ENCODE measurements around the gene SKAP1.
"Not testable (repeated sequence)": the region's sequence is repeated elsewhere in the genome, so short reads cannot be mapped to it uniquely, and the experiment has no call there.

SKAP1 gene

DNA sequence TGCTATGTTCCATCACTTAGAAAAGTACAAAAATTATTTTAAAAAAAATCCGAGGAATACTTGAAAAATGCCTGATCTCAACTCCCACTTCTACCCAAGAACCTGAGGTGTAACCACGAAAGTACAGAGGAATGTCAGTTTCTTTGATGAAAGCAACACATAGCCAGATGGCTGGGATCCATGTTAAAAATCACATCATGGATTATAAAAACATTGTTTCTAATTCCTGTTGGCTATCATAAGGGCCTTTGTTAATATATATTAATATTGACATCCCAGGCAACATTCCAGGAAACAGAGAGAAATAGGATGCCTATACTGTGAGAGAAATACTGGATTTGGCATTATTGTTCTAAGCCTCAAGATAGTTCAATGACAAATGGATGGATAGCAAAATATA lies 115.3 kb downstream of the SKAP1 start:
- DNase-seq = no peak

DNA sequence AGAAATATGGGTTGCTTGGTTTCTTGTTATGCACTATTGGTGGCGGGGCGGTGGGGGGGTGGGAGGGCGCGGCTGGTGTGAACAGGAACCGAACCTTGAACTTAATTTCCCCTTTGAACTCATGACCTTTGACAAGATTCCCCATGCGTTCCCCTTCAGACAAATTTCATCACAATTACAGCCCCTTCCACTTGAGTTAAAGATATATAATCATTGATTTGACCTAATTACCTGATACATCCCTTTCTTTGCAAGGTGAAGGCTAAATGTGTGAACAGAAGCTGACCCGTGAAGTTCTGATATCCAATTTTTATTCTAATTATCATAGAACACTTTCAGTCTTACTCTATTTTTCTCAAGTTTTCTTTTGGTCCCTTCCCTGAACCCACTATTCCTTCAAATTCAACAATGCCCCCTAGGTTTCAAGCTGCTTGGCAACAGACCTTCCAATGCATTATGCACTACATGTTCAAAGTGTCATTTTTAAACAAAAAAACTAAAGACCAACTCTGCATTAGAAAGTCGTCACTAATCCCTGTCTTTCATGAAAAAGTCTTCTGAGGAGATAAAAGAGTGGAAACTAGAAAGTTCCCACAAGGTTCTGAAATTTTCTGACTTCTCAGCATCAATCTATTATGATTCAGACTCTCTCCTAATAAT lies 116.8 kb downstream of the SKAP1 start:
- DNase-seq = no peak

DNA sequence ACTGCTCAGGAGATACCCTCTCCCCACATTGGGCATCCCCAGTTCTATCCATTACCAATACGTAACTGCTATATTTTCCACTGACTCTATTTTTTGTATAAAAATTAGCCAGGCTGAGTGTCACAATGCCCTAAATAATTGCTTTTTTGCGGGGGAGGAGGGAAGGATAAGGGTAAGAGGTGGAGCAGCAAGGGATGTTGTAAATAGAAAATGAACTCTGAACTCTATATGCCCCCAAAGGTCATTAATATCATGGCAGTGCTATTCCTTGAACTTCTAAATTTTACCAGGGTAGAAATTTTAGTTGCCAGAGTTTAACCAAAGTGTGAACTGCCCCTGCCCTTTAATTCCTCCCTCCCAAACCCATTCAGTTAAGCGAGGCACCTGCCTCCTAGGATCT lies 118.7 kb downstream of the SKAP1 start:
- no peak for DNase-seq

DNA sequence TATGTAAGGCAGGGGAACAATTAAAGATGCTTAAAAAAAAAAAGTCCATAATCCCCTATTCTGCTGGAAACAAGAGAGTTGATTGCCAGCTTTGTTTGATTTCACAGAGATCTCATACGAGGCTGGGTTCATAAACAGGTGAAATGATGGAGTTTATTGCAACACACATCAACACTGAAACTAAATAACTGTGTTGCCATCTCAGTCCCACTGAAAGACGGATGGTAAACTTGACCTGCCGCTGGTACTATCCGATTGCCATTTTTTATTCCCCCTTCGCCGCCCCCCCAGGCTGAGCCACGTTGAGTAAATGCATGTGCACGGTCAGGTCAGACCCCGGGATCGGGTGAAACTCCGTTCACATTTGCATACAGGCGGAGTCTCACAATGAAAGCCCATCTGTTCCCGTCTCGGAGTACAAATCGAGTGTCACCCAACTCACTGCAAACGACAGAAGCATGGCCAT lies 119.2 kb downstream of the SKAP1 start:
- no peak for DNase-seq

DNA sequence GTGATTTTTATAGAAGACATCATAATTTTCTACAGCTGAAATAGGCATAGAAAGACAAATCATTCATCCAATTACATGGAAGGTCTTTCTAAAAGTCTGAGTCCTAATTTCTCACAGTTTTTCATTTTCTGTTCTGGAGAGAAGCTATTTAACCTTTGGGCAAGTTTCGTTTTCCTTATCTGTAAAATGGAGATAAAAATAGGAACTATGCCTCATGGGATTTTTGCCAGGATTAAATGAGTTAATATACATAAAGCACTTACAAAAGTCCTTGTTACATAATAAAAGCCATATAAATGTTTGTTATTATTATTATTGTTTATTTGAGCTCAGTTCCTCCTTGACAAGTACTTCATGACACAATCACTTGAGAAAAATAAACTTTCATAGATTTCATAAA lies 121.4 kb downstream of the SKAP1 start:
- DNase-seq = no peak

DNA sequence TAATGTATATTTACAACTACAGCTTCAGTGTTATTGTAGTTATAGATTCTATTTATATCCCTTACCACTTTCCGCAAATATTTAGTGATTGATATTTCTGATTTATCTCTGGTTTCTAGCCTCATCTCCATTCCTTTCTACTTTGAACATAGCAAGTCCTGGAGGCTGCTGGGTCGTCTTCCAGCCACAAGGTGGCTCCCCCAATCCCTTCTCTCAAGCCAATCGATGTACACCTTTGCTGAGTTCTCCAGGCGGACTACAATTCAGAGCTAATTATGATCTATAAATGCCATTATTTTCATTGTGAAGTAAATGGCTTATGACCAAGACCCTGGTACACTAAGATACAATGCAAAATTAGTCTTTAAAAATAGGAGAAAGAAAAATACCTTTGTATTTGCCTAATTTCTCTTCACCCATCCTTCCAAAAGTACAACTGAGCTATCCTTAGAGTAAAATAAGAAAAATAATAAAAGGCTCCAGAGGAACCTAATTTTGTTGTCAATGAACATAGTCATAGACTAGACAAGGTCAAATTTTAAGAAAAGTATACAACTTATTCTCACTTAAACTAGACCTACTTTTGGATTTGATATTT lies 122.1 kb downstream of the SKAP1 start:
- peak; percentile 66 for DNase-seq

DNA sequence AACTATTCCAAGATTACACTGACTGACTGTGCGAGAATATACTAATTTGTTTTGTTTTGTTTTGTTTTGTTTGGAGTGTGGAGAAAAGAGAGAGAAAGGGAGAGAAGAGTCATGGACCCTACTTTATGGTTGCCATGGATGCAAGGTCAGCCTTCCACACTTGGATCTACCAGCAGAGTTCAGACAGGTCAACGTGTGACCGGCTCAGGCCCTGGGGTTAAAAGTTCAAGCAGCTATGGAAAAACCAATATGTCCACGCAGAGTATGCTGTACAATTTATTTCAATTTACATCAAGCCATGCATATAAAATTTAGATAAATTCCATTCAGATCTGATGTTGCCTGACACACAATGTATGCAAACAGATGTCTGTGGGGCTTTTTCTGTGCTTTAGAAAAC lies 122.8 kb downstream of the SKAP1 start:
- DNase-seq = no peak

DNA sequence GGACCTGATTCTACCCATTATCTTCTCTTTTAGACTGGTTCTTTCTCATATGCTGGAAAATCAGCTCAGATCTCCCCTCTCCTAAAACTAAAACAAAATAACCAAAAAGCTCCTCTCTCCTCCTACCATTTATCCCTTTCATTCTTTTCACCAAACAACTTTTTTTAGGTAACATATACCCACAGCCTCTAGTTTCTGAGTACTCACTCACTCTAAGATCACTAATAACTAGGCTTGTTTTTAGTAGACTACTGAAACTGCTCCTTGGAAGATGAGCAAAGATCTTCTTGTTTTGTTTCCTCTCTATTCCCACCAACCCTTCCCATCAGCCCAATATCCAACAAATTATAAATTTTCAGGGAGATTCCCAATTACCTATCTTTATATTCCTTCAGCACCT lies 129.0 kb downstream of the SKAP1 start:
- DNase-seq = no peak

DNA sequence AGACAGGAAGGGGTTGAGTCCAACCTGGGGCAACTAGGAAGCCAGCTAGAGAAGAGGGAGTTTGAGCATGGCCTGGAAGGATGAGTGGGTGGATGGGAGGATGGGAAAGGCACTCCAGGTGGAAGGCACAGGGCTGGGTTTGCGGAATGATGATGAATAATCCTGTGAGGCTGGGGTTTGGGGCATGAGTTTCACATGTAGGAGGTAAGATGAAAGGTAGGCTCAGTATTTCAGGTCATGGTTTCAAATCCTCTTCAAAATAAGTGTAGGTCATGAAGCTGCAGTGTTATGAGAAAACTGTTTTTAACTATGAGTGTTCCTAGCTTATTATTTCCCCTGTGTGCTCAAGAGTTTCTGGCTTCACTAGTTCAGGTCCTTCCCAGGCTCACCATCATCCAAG lies 130.3 kb downstream of the SKAP1 start:
- peak; percentile 4 for DNase-seq

DNA sequence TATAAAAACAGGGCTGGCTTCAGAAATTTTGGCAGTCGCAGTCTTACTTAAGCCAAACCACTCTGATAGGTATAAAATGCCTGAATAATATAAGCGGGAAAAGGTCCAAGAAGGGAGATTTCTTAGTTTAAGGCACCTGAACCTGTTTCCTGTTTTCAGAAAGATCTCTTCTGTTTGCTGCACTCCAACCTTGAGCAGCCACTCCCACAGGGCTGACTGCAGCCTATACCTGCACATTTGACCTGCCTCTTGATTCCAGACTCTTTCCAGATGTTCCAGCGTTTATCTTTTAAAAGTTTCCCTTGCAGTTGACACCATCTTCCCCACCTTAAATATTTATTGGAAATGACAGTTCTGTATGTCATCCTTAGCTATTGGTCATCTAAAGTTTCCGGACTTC lies 132.2 kb downstream of the SKAP1 start:
- DNase-seq = peak; percentile 26

DNA sequence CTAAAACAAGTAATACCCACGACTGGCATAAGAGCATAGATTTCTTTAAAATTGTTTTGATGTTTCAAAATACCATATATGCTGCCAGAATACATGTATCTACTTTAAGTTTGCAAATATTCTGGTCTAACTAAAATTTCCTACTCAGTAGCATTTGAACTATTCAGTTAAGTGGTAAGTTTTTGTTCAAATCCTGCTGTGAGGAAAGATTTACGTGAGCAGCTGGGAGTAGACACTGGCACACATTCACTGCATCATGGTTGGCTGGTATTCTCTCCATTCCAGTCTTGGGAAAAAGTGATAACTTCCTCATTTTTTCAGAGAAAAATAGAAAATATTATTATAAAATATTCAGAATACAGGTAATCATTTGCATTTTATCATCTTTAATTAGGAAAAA lies 133.6 kb downstream of the SKAP1 start:
- no peak for DNase-seq

DNA sequence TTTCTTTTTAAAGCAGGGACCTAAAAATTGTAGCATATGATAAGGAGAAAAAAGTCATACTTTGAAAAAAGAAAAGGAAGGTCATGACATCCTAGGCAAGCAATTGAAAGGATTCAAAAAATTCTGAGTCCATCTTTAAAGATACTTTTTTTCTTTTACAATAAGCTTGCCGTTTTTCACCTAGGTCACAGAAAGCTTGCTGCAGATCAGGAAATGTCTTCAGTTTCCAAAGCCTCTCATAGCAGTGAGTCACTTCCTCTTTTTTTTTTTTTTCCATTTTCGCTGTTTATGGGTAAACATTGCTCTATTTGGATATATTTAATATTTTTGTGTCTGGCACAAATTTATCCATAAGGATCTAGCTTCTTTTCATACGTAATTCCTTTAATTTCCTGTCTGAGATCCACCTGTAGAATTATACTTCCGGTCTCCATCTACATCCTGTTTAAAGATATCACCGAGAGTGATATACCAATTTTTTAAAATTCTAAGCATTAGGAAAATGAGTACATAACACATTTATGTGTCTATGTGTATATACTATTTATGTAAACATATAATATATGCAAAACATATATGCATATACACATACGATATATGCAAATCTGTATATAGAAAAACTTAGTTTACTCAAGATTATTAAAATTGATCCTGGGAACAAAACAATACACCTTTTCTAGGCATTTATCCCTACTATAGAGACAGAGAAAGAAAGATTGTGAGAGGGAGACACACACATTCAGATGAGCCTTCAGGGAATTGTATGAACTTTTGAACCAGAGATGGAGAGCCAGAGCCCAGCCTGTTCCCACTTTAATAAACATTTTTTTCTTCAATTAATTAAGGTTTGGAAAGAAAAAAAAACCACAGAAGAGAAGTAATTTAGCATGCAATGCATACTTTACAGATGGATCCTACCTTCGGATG lies 134.4 kb downstream of the SKAP1 start:
- peak; percentile 63 for DNase-seq

DNA sequence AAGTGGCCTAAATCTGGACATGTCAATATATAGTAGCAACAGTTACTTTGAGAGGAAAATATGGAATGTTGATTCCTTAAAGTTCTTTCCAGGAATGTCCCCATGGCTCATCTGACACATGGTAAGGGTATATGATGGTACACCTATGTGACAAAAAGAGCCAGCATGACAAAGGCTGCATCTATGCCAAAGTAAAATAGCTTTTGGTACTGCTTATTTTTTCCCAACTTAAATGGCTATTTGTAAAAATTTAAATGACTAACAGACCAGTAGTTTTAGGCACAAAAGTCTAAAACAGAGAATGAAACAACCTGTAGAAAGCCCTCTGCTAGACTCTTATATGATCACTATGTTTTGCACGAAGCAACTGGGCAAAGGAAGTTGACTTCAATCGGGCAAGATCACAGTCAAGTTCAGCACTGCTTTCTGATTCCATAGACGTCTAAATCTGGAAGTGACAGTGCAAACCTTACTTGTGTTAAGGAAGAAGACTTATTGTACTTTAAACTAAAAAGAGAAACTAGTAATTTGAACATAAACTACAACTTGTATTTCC lies 135.1 kb downstream of the SKAP1 start:
- peak; percentile 28 for DNase-seq

DNA sequence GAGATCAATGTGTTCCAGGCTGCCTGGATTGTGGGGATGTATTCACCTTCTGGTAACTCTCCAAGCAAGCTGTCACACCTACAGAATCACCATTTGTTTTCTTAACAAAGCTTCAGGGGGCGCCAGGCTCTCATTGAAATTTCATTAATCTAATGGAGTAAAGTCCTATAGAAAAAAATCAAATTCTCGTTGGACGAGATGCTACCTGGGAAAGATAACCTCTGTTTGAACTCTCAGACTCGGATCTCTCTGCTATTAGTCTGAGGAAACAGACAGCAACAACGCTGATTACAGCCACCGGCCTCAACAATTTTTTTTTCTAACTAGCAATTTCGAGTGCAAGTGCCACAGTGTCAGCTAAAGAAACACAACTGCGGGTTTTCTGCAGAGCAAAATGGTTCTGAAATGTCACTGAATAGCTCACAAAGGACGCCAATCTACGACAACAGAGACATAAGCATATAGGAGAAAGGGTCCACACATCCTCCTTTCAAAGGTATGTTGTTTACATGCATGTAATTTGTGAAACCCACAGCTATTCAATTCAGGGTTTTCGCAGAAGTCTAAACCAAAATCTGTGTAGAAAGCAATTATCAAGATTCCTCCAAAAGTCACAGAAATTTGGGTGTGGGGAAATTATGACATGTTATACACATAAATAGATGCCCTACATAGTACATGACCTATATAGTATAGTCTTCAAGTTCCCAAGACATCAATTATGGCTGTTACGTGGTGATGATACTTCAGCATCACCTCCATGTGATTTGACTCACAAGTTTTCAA lies 135.8 kb downstream of the SKAP1 start:
- DNase-seq = no peak

DNA sequence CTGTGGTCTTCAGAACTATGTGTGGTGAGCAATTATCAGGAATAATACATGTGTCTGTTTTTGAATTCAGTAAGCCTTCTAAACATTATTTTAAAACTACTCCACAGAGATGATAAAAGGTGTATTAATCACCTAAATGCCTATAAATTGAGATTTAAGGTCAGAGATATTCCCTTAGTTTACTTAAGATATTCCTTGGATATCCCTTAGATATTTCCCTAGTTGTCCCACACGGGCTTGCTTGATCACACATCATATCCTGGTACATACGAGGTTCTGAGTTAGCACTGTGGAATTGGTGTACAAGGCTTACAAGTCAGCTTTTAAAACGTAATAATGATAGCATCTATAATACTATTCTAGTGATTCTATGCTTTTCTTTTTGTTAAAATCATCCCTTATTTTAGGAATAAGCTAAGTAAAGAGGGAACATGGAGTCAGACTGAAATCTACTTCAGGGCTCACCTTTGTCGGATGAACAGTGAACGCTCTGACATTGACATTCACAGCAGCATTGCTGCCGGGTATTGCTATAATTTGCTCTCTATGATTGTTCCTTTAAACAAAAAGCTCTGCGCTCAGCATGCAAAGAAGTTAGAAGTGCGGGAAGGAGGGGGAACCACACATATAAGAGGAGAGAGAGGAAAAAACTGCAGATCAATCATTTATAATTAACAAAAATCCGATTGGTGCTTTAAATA lies 136.5 kb downstream of the SKAP1 start:
- no peak for DNase-seq

DNA sequence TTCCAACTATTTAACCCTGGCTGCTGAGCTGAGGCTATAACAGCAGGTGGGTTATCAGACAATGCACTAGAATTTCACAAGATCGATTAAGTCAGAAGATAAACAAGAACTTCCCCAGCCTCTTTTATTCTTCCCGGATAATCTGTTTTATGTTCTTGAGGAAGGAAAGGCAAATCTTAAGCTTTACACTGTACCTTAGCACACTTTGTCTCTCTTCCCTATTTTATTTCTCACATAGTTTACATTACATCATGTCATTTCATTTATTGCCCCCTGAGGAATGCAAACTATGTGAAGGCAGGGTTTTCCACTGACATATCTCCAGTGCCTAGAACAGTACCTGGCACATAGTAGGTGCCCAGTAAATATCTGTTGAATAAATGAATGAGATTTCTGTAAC lies 139.6 kb downstream of the SKAP1 start:
- DNase-seq = no peak

DNA sequence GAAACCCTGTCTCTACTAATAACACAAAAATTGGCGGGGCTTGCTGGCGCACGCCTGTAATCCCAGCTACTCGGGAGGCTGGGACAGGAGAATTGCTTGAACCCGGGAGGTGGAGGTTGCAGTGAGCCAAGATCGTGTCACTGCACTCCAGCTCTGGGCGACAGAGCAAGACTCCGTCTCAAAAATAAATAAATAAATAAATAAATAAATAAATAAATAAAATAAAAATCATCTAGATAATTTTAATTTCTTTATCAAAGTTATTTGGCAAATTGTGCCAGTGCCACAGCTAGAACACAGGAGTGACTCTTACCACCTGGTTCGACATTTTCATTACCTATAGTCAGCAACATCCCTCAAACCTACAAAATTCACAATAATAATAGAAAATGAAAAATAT lies 143.1 kb downstream of the SKAP1 start:
- not testable (repeated sequence) for DNase-seq

DNA sequence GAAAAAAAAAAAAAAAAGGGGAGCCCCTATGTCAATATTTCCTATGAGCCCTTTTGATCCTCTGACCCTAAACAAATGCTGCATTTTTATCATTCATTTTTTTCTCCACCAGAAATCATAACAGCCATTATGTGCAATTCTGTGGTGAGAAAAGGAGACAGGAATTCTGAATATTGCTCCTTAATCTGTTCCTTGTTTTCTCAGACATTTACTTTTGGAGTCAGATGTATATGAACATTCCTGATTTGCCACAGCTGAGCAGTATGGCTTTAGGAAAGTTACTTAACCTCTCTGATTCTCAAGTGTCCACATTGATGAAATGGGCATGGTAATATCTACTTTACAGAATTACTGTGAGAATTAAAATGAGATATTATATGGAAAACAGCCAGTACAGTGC lies 144.4 kb downstream of the SKAP1 start:
- no peak for DNase-seq

DNA sequence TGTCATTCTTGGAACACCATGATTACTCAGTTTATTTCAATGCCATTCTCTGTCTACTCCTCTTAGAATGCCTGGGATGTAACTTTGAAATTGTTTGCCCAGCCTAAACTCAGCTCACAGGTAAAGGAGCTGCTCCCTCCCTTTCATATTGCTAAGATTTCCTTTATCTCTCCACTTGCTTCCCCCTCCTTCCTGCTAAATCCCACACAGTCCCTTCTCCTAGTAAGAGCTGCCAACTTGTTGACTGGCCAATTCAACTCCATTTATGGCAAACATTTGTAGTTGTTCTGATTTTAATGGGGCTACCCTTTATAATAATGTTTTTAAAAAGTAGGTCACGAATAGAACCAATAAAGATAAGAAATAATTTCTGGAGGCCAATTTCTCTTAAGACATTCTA lies 146.1 kb downstream of the SKAP1 start:
- DNase-seq = no peak

DNA sequence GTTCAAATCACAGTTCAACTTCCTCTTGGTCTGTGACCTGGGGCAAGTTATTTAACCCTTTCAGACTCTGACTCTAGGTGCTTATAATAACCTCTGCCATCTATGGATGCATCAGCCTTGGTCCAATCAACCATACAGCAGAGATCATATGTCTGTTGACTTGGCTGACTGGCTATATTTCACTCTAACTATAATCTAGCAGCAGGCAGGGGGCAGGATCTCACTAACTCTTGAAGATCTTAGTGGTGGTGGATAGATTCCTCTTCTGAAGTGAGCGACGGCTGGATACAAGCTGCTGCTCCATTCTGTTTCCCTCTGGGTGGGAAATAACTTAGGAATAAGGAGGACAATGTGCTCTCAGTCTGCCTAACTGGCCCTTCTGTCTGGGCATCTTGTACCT lies 146.6 kb downstream of the SKAP1 start:
- no peak for DNase-seq

DNA sequence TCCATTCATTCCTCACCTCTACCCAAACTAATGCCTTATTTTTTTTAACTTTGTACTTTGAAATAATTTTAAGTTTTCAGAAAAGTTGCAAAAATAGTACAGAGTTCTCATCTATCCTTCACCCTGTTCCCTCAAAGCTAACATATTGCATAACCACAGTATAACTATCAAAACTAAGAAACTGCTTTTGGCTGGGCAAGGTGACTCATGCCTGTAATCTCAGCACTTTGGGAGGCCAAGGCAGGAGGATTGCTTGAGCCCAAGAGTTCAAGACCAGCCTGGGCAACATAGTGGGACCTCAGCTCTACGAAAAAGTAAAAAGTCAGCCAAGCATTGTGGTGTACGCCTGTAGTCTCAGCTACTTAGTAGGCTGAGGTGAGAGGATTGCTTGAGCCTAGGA lies 147.7 kb downstream of the SKAP1 start:
- DNase-seq = no peak
